Measurements from ENCODE around the gene CDC20. TPM values are rescaled to one million over a fixed set of nuclear protein-coding genes. Genes with fewer than 3 reads are reported as not detected.

Gene CDC20
- total RNA-seq, 4 donors from 2014 or later: 0.42 to 0.69 (median 0.54) TPM; not detected in 1

- TF ChIP-seq POLR2AphosphoS5 (IDR thresholded peaks at IDR 0.05): no peak
- no peak for TF ChIP-seq EP300 (IDR thresholded peaks at IDR 0.05)
- TF ChIP-seq POLR2A (IDR thresholded peaks at IDR 0.05): no peak
- no peak for TF ChIP-seq CTCF (IDR thresholded peaks at IDR 0.05)
- peaks cover 0 to 45% of the 10 kb centered on the region in 2 donors for H3K36me3 ChIP-seq
- H3K27ac ChIP-seq: no peak overlapping the region
- peaks cover 0 to 18% (median 0%) of the 10 kb centered on the region in 3 donors for H3K4me1 ChIP-seq
- whole genome bisulfite sequencing, 2 donors (ENCODE audit: low coverage in 1 of 2): 91 to 100% methylated on average over 1 of the region's 1 CpG
- H3K27me3 ChIP-seq: no peaks in the 10 kb centered on the region
- no peak overlapping the region for H3K4me3 ChIP-seq
- no peak for ATAC-seq
- H3K9me3 ChIP-seq: no peaks in the 10 kb centered on the region
These were observed 20.7 kb downstream of the CDC20 start for GRCh38 chr1:43379476-43379875.

- Histone ChIP-seq H3K27ac (peak overlapping the region in 3 of 4 donors; percentile 3 to 29 (median 13)), H3K4me3 (no peak overlapping the region), H3K4me1 (peaks cover 0 to 18% (median 0%) of the 10 kb centered on the region in 3 donors), H3K27me3 (no peaks in the 10 kb centered on the region), H3K36me3 (peaks cover 0 to 67% of the 10 kb centered on the region in 2 donors), H3K9me3 (no peaks in the 10 kb centered on the region)
- WGBS, 2 donors (ENCODE audit: low coverage in 1 of 2): 46 to 100% methylated on average over 1 to 3 of the region's 3 CpGs
- TF ChIP-seq EP300 (IDR thresholded peaks at IDR 0.05): no peak
- peak; percentile 43 for ATAC-seq
These were observed 22.8 kb downstream of the CDC20 start for GRCh38 chr1:43381612-43382011.

- no peak for ATAC-seq
- Histone ChIP-seq H3K4me1 (peaks cover 0 to 18% (median 0%) of the 10 kb centered on the region in 3 donors), H3K27me3 (no peaks in the 10 kb centered on the region), H3K9me3 (no peaks in the 10 kb centered on the region), H3K27ac (peak overlapping the region in 2 of 4 donors; percentile 3 to 29), H3K4me3 (no peak overlapping the region), H3K36me3 (peaks cover 0 to 73% of the 10 kb centered on the region in 2 donors)
- 17 to 29% methylated on average over 3 to 4 of the region's 6 CpGs for WGBS, 2 donors (ENCODE audit: low coverage in 1 of 2)
- TF ChIP-seq EP300 (IDR thresholded peaks at IDR 0.05) (no peak), CTCF (IDR thresholded peaks at IDR 0.05) (no peak), POLR2A (IDR thresholded peaks at IDR 0.05) (no peak), POLR2AphosphoS5 (IDR thresholded peaks at IDR 0.05) (no peak)
These were observed 23.4 kb downstream of the CDC20 start for GRCh38 chr1:43382027-43382779.

- Histone ChIP-seq H3K4me3 (no peak overlapping the region), H3K9me3 (no peaks in the 10 kb centered on the region), H3K4me1 (peaks cover 2 to 27% (median 6%) of the 10 kb centered on the region in 3 donors), H3K27me3 (no peaks in the 10 kb centered on the region), H3K36me3 (peaks cover 0 to 77% of the 10 kb centered on the region in 2 donors), H3K27ac (no peak overlapping the region)
- no peak for ATAC-seq
- TF ChIP-seq POLR2AphosphoS5 (IDR thresholded peaks at IDR 0.05) (no peak), EP300 (IDR thresholded peaks at IDR 0.05) (no peak), POLR2A (IDR thresholded peaks at IDR 0.05) (no peak), CTCF (IDR thresholded peaks at IDR 0.05) (no peak)
- 83 to 100% methylated on average over 1 to 2 of the region's 2 CpGs for WGBS, 2 donors (ENCODE audit: low coverage in 1 of 2)
These were observed 24.7 kb downstream of the CDC20 start for GRCh38 chr1:43383449-43383848.

GRCh38 chr1:43386676-43387075, 27.9 kb downstream of the CDC20 start:
- WGBS, 2 donors (ENCODE audit: low coverage in 1 of 2): 85 to 86% methylated on average over 4 to 6 of the region's 6 CpGs
- Histone ChIP-seq H3K4me3 (no peak overlapping the region), H3K27ac (no peak overlapping the region), H3K36me3 (peaks cover 0 to 60% of the 10 kb centered on the region in 2 donors), H3K27me3 (no peaks in the 10 kb centered on the region), H3K9me3 (no peaks in the 10 kb centered on the region), H3K4me1 (peaks cover 6 to 43% (median 22%) of the 10 kb centered on the region in 3 donors)
- no peak for ATAC-seq
- no peak for TF ChIP-seq EP300 (IDR thresholded peaks at IDR 0.05)
- no peak for TF ChIP-seq CTCF (IDR thresholded peaks at IDR 0.05)
- no peak for TF ChIP-seq POLR2A (IDR thresholded peaks at IDR 0.05)
- no peak for TF ChIP-seq POLR2AphosphoS5 (IDR thresholded peaks at IDR 0.05)

All from gastroesophageal sphincter (tissue), 4 donors.